EL (cell line): ENCODE data around the gene LRP6.
"Not testable (repeated sequence)": the region's sequence is repeated elsewhere in the genome, so short reads cannot be mapped to it uniquely, and the experiment has no call there.

Source experiments
- DNase-seq: peaks from one replicate; pipeline ENCODE4 v3.0.0-alpha.2; 2016

LRP6 gene

DNA sequence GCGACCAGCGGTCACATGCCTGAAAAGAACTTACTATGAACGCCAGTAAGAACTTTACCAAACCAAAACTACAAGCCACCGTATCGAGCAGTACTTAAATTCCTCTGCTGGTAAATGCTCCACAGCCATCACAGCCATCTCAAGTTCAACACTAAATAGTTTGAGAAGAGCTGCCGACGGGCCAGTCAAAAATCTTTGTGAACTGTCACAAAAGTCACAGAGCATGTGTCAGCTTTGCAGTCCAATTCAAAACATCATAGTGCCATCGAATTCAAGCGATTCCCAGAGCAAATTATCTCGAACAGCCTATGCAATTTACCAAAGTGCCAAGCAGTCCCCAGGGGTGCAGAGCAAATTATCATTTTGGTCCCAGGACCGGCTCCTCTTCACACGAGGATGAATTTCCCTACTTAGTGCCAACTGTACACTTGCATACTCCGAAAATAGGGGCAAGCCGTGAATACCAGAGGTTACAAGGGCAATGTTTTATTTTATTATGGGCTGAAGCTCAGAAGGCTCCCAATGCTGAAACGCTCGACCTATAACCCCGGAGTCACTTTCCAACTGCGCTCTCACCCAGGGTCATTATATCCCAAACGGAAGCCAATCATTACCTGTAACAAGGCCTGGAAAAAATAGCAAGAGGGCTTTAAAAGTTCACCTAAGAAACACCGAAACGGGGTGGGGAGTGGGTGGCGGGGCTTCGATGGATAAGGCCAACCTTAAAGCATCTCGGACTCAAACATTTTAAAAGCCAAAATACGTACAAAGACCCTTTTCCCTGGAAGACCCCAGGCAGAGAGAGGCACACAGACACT lies 1.1 kb downstream of the LRP6 start:
- peak; percentile 50 for DNase-seq

GRCh38 chr12:12265035-12265434 lies 1.8 kb downstream of the LRP6 start:
- no peak for DNase-seq

- no peak for DNase-seq
Measured at GRCh38 chr12:12263909-12264308, 2.9 kb downstream of the LRP6 start.

DNA sequence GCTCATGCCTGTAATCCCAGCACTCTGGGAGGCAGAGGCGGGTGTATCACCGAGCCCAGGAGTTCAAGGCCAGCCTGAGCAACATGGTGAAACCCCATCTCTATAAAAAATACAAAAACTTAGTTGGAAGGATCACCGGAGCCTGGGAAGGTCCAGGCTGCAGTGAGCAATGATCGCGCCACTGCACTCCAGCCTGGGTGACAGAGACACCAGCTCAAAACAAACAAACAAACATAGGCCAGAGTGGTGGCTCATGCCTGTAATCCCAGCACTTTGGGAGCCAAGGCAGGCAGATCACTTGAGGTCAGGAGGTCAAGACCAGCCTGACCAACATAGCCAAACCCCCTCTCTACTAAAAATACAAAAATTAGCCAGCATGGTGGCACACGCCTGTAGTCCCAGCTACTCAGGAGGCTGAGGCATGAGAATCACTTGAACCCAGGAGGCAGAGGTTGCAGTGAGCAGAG lies 10.5 kb downstream of the LRP6 start:
- DNase-seq: not testable (repeated sequence)

DNA sequence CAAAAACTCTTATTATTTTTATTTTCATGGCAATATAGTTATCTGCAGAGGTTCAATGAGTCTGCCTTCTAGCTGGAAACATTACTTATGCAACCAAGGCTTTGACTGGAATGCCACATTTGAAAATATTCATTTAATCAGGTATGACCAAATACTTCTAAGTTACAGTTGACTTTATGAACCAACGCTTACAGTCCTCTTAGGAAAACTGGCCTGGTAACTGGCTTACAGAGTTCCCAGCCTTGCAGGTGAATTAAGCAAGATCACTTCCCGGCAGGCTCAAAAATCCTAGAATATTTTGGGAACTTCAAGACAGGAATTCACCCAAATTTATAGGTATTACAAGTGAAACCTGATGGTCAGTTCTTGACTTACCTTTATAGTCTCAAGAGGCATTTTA lies 12.3 kb downstream of the LRP6 start:
- no peak for DNase-seq

DNA sequence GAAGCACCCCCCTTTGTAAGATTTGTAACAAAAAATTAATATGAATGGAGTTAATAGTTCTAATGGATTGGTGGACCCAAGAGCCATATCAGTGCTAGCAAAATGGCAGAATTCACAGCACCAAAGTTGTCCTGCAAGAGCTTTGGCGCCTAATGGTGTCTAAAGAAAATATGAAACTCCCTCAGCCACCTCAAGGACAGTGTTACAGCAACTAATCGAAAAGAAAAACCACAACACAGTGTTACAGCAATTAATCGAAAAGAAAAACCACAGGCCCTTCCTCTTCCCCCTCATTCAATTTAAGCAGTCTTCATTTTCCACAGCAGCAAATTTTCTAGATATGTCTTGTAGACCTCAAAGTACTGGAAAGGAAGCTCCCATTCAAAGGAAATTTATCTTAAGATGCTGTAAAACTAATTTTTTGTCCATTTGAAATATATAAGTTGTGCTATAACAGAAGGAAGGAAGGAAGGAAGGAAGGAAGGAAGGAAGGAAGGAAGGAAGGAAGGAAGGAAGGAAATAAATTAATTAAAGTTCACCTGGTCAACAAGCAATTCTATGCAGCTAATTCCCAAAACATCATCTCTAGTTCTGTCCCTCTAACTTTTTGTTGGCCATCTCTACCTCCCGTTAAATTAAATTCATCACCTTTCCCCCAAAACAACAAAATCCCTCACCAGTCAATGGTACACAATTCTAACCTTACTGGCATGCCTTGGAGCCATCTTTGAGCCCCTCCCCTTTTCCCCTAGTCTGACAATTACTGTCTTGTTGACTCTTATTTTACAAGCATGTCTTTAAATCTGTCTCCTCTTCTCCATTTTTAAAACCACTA lies 17.4 kb downstream of the LRP6 start:
- DNase-seq: no peak

GRCh38 chr12:12247584-12247983 lies 19.3 kb downstream of the LRP6 start:
- no peak for DNase-seq

- DNase-seq: no peak
Measured at GRCh38 chr12:12244341-12244740, 22.5 kb downstream of the LRP6 start.

DNA sequence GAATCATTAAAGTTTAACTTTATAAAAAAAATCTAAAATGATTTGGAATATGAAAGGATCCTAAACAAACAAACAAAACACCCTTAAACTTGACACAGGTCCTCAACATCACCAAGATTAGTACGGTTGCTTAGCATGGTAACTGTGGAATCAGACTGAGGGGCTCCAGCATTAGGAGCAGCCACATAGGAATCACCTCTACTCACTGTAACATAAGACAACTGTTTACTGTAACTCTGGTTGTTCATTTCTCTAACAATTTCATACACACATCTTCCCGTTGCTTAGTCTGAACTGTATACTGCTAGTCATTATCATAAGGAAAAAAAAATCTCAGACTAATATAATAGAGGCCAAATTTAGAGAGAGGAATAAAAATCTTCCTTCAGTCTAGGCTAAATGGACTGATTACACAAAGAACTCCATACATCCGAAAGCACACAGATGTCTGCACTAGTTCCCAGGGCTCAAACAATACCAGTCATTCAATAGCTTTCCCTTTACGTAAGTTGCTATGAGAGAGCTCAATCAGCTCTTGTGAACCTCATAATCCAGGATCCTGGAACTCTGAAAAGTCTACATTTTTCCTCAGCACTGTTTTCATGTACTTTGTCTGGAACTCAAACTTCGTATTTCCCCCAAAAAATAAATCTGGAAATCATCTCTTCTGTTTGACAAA lies 26.0 kb downstream of the LRP6 start:
- DNase-seq: no peak

DNA sequence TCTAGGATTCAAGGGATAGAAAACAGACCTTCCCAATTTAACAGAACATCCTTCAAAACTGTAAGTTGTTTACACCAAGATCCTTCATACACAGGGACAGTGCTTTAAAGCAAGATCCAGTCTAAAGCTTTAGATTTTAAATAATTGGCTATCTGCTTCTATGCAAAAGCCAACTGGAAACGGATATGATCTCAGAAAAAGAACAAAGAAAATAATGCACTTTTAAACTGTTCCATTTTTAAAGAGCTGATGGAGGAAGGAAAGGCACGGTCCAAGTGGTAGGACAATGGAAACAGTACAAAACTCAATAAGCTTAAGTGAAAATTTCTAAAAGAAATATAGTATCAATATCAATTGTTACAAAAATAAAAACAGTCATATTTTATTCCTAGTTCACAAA lies 27.7 kb downstream of the LRP6 start:
- DNase-seq: no peak

- no peak for DNase-seq
Measured at GRCh38 chr12:12238605-12239004, 28.2 kb downstream of the LRP6 start.

DNA sequence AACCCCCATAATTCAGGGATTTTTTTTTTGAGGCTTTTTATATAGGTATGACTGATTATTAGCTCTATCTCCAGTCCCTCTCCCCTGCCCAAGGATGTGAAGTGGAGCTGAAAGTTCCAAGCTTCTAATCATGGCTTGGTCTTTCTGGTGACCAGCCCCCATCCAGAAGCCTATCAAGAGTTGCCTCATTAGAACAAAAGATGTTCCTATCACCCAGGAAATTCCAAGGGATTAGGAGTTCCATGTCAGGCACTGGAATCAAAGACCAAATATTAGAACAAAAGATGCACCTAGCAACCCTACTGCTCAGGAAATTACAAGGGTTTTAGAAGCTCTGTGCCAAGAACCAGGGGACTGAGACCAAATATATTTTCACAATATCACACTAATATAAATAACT lies 29.9 kb downstream of the LRP6 start:
- no peak for DNase-seq

DNA sequence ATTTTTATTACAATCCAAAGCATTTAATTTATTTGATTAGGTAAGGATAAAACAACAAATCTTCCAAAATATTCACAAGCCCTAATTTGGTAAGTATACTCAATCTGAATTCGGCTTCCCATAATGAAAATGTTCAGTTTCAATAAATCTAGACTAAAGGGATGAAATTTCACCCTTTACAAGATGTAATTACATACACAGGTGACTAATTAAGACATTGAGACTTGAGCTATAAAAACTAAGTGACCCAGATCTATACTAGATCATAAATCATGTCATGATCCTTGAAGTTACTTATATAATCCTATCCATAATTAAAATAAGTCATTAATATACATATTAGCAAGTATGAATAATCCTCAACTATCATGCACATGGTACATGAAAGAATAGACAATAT lies 36.6 kb downstream of the LRP6 start:
- no peak for DNase-seq

DNA sequence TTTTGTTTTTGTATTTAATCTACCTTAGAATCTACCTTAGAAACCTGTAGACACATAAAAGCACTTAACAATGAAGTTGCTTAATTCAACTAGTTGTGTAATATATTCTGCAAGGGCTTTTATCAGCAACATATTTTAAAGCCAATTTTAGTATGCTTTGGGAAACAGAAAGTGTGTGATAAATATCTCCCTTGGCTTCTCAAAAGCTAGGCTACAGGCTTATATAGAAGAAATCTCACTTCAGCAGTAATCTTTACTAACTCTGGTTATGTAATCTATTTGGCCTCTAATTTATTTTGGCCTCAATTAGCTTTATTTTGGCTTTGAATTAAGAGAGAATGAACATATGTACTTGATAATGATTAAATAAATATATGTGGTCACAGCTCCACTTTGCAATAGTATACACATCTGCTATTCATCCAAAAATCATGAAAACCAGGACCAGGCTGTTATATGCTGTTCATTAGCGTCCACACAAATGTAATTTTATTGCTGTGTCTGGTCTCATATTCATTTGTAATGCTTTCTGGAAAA lies 37.2 kb downstream of the LRP6 start:
- DNase-seq: no peak

DNA sequence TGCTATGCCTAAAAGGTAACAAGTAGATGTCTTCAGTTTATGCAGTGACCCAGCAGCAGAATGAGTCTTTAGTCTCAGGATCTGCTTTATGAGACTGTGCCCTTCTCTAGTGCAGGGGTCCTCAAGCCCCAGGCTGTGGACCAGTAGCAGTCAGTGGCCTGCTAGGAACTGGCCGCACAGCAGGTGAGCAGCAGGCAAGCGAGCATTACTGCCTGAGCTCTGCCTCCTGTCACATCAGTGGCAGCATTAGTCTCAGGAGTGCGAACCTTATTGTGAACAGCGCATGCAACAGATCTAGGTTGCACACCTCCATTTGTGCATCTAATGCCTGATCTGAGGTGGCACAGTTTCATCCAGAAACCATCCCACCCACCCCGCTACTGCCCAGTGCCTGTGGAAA lies 38.4 kb downstream of the LRP6 start:
- no peak for DNase-seq

DNA sequence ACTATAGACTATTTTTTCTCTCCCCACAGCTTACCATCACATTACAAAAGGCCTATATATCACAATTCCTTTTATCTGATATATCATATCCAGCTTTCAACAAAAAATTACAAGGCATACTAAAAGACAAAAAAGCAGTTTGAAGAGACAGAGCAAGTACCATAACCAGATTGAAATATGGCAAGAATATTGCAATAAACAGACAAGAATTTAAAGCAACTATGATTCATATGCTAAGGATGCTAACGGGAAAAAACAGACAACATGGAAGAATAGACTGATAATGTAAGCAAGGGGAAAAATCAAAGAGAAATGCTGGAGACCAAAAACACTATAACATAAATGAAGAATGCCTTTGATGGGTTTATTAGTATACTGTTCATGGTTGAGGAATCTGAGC lies 40.7 kb downstream of the LRP6 start:
- DNase-seq: peak; percentile 20

DNA sequence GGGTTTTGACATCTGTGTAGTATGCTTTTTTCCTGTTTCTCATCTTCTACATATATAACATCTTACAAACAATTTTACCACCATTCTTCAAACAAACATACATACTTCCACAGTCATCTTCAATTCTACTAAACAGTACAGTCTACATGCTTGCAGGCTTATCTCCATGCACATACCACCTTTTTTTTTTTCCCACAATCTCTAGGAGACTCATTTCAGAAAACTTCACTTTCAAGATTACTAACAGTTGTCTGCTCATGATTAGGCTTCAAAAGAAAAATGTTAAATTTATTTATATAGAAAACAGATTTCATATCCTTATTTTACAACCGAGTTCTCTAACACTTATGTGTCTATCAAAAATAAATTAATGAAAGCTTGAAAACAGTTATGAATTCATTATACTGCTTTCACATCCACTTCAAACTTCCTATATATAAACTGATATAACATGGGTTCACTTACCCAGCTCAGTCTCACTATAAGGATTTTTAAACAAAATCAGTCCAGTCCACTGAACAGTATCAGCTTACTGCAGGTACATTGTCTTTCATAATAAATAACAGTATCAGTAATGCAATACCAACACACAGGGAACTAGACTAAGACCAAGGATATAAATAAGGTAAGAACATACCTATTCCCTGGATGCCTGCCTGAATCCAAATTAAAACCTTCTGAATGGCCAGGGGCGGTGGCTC lies 42.5 kb downstream of the LRP6 start:
- peak; percentile 40 for DNase-seq

- no peak for DNase-seq
Measured at GRCh38 chr12:12221560-12221959, 45.3 kb downstream of the LRP6 start.

GRCh38 chr12:12219664-12220063 lies 47.2 kb downstream of the LRP6 start:
- DNase-seq: no peak

DNA sequence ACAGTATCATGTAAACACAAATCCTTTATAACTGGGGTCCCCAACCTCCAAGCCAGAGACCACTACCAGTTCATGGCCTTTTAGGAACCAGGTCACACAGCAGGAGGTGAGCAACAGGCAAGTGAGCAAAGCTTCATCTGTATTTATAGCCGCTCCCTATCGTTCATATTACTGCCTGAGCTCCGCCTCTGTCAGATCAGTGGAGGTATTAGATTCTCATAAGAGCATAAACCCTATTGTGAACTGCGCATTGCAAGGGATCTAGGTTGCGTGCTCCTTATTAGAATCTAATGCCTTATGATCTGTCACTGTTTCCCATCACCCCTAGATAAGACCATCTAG lies 49.9 kb downstream of the LRP6 start:
- DNase-seq: no peak

- DNase-seq: no peak
Measured at GRCh38 chr12:12216349-12217017, 50.4 kb downstream of the LRP6 start.

DNA sequence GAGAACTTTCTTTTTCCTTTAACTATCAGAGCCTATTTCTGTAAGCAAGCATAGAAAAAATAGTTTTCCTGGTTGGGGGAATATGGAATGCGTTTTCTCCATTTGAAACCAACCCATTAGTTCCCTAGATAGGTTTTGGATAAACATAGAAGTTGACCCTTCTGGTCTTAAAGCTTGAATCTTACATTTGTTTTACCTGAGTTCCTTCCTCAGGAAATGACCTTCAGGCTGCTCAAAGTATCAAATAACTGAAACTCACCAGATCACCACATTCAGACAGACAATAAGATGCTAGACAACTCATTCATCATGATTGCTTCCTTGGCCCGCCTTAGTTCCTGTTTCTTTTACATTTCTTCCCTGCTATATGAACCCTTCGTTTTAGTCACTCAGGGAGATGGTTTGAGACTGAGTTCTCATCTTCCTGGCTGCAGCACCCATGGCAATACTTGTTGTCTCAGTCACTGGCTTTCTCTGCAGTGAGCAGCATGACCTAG lies 52.2 kb downstream of the LRP6 start:
- peak; percentile 38 for DNase-seq
